ENCODE data around the gene RHOA. TPM values are rescaled to one million over a fixed set of nuclear protein-coding genes. Genes with fewer than 3 reads are reported as not detected.

Gene RHOA
- total RNA-seq, 1 experiment from 2014 or later, result 348 TPM

DNA sequence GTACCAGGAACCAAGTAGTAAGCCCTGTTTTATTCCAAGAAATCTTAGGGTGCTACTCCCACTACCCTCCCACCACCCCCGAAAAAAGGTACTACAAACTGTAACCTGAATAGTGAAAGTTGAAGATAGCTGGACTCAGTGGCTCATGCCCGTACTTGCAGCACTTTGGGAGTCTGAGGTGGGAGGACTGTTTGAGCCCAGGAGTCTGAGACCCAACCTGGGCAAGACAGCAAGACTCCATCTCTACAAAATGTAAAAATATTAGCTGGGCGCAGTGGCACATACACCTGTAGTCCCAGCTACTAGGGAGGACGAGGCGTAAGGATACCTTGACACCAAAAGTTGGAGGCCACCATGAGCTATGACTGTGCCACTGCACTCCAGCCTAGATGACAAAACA lies 7.9 kb downstream of the RHOA start:
- TF ChIP-seq, protein P1, sequence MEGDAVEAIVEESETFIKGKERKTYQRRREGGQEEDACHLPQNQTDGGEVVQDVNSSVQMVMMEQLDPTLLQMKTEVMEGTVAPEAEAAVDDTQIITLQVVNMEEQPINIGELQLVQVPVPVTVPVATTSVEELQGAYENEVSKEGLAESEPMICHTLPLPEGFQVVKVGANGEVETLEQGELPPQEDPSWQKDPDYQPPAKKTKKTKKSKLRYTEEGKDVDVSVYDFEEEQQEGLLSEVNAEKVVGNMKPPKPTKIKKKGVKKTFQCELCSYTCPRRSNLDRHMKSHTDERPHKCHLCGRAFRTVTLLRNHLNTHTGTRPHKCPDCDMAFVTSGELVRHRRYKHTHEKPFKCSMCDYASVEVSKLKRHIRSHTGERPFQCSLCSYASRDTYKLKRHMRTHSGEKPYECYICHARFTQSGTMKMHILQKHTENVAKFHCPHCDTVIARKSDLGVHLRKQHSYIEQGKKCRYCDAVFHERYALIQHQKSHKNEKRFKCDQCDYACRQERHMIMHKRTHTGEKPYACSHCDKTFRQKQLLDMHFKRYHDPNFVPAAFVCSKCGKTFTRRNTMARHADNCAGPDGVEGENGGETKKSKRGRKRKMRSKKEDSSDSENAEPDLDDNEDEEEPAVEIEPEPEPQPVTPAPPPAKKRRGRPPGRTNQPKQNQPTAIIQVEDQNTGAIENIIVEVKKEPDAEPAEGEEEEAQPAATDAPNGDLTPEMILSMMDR (IDR thresholded peaks at IDR 0.05; ENCODE audit: insufficient read depth in 1 of 2, low read depth in 1 of 2, low read length in 1 of 2, severe bottlenecking in 1 of 2, unreplicated experiment in 1 of 2), result no peak
- Histone ChIP-seq H3K4me1 (peaks cover 9% of the 10 kb centered on the region; the same call in 1 of the 2 replicates), H3K36me3 (ENCODE audit: control insufficient read depth, insufficient read depth, low read length) (no peaks in the 10 kb centered on the region; the same call in none of the 2 replicates), H3K4me3 (ENCODE audit: low read depth, low read length) (no peak overlapping the region), H3K9me3 (no peaks in the 10 kb centered on the region), H3K27me3 (replicated peaks; ENCODE audit: control insufficient read depth, insufficient read depth, low read length) (no peaks in the 10 kb centered on the region)
- ChIA-PET POLR2A (no interaction called here), CTCF (no interaction called here)
- Mint-ChIP-seq H3K9me3 (ENCODE audit: unreplicated experiment) (no peaks in the 10 kb centered on the region), H3K4me1 (ENCODE audit: low read depth, unreplicated experiment) (peaks cover 12% of the 10 kb centered on the region), H3K4me3 (ENCODE audit: unreplicated experiment) (no peak overlapping the region), H3K36me3 (ENCODE audit: insufficient read depth, unreplicated experiment) (peaks cover 39% of the 10 kb centered on the region), H3K27ac (ENCODE audit: unreplicated experiment) (no peak overlapping the region), H3K27me3 (ENCODE audit: insufficient read depth, unreplicated experiment) (no peaks in the 10 kb centered on the region)
- intact Hi-C loops (cut with micrococcal nuclease; ENCODE audit: unreplicated experiment), result no loop called here
- BruUV-seq (replicated peaks), result no TSS peak
- no peak for DNase-seq

DNA sequence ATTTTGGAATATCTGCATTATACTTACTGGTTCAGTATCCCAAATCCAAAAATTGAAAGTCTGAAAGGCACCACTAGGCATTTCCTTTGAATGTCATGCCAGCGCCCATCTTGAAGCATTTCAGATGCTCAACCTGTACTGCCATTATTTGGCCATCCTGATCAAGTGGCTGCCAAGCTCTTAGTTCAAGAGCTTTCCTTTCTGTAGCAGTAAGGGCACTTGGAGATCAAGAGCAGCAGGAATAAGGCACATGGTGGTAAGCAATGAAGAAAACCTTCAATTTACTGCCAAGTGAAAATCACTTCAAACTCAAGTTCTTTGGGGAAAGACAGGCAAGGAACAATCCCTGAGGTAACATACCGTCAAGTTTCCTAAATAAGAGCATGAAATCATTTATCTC lies 10.0 kb downstream of the RHOA start:
- intact Hi-C loops (cut with micrococcal nuclease; ENCODE audit: unreplicated experiment), result no loop called here
- Mint-ChIP-seq H3K4me1 (ENCODE audit: low read depth, unreplicated experiment) (peaks cover 18% of the 10 kb centered on the region), H3K27ac (ENCODE audit: unreplicated experiment) (no peak overlapping the region), H3K9me3 (ENCODE audit: unreplicated experiment) (no peaks in the 10 kb centered on the region), H3K36me3 (ENCODE audit: insufficient read depth, unreplicated experiment) (peaks cover 46% of the 10 kb centered on the region), H3K4me3 (ENCODE audit: unreplicated experiment) (no peak overlapping the region), H3K27me3 (ENCODE audit: insufficient read depth, unreplicated experiment) (no peaks in the 10 kb centered on the region)
- ChIA-PET POLR2A (no interaction called here), CTCF (no interaction called here)
- Histone ChIP-seq H3K36me3 (ENCODE audit: control insufficient read depth, insufficient read depth, low read length) (no peaks in the 10 kb centered on the region; the same call in none of the 2 replicates), H3K27me3 (replicated peaks; ENCODE audit: control insufficient read depth, insufficient read depth, low read length) (no peaks in the 10 kb centered on the region), H3K4me3 (ENCODE audit: low read depth, low read length) (no peak overlapping the region), H3K4me1 (peaks cover 13% of the 10 kb centered on the region), H3K9me3 (no peaks in the 10 kb centered on the region)
- DNase-seq, result no peak
- TF ChIP-seq, protein P1 (IDR thresholded peaks at IDR 0.05; ENCODE audit: insufficient read depth in 1 of 2, low read depth in 1 of 2, low read length in 1 of 2, severe bottlenecking in 1 of 2, unreplicated experiment in 1 of 2), result no peak
- BruUV-seq (replicated peaks), result no TSS peak

DNA sequence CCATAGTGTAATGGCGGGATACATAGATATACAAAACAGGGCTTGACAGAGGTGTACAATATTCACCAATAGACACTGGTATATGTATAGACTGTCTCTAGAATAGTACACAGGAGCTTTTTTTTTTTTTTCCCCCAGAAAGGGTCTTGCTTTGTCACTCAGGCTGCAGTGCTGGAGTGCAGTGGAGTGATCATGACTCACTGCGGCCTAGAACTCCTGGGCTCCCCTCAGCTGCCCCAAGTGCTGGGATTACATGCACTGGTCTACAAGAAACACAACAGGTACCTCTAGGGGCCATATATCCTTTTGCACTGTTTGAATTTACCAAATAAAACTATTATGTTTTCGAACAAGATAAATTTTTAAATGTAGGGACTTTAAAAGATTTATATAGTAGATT lies 12.3 kb downstream of the RHOA start:
- Mint-ChIP-seq H3K4me3 (ENCODE audit: unreplicated experiment) (no peak overlapping the region), H3K36me3 (ENCODE audit: insufficient read depth, unreplicated experiment) (peaks cover 54% of the 10 kb centered on the region), H3K27ac (ENCODE audit: unreplicated experiment) (no peak overlapping the region), H3K9me3 (ENCODE audit: unreplicated experiment) (no peaks in the 10 kb centered on the region), H3K27me3 (ENCODE audit: insufficient read depth, unreplicated experiment) (no peaks in the 10 kb centered on the region), H3K4me1 (ENCODE audit: low read depth, unreplicated experiment) (peaks cover 20% of the 10 kb centered on the region)
- CTCF ChIA-PET, result no interaction called here
- H3K36me3 ChIP-seq (ENCODE audit: control insufficient read depth, insufficient read depth, low read length), result peaks cover 1% of the 10 kb centered on the region
- intact Hi-C loops (cut with micrococcal nuclease; ENCODE audit: unreplicated experiment), result no loop called here
- no peak for DNase-seq
- H3K9me3 ChIP-seq, result no peaks in the 10 kb centered on the region
- no peaks in the 10 kb centered on the region for H3K27me3 ChIP-seq (replicated peaks; ENCODE audit: control insufficient read depth, insufficient read depth, low read length)
- TF ChIP-seq, protein P1 (IDR thresholded peaks at IDR 0.05; ENCODE audit: insufficient read depth in 1 of 2, low read depth in 1 of 2, low read length in 1 of 2, severe bottlenecking in 1 of 2, unreplicated experiment in 1 of 2), result no peak
- H3K4me1 ChIP-seq, result peaks cover 19% of the 10 kb centered on the region
- POLR2A ChIA-PET, result interaction anchor here (1.1 kb wide), 1 partner anchor 59 kb away, joined by 6 read pairs; the partner anchor contains the start of gene USP4
- H3K4me3 ChIP-seq (ENCODE audit: low read depth, low read length), result no peak overlapping the region
- no TSS peak for BruUV-seq (replicated peaks)
